NT2/D1 (cell line): ENCODE measurements around the gene SEMG1.

Experiments
- SUZ12 ChIP-seq: IDR thresholded peaks from 2 replicates; pipeline ENCODE4 v1.6.1; 2011; ENCODE audit not compliant: insufficient read length, insufficient read depth; ENCODE audit errors: extremely low read depth
- YY1 ChIP-seq: IDR thresholded peaks from 2 replicates; pipeline ENCODE4 v1.6.1; 2011; ENCODE audit not compliant: insufficient read length, insufficient read depth
- ZNF274 ChIP-seq: IDR thresholded peaks from 2 replicates; pipeline ENCODE4 v1.6.1; 2011; ENCODE audit warnings: mild to moderate bottlenecking, low read depth, low read length

GRCh38 chr20:45253261-45253660, 46.4 kb downstream of the SEMG1 start:
- TF ChIP-seq SUZ12 (no peak), ZNF274 (no peak), YY1 (no peak)
